Activated CD4-positive, alpha-beta T cell treated with anti-CD3 and anti-CD28 coated beads, Interleukin-2, amount 50 U/mL, for 24 hours (primary cell): Measurements from ENCODE around the gene PTGIR.

Experiments used
- DNase-seq, 2 donors: peaks; one replicate each; pipeline ENCODE4 v3.0.0-alpha.2; 2020; ENCODE audit warnings: low read depth in 1 of 2, low spot score in 1 of 2

Gene PTGIR

GRCh38 chr19:46624958-46625661 is at the start of gene PTGIR:
TSS of gene PTGIR (minus strand) at chr19:46625089. CDS start at chr19:46624225, 864 bp downstream.
- no peak for DNase-seq

DNA sequence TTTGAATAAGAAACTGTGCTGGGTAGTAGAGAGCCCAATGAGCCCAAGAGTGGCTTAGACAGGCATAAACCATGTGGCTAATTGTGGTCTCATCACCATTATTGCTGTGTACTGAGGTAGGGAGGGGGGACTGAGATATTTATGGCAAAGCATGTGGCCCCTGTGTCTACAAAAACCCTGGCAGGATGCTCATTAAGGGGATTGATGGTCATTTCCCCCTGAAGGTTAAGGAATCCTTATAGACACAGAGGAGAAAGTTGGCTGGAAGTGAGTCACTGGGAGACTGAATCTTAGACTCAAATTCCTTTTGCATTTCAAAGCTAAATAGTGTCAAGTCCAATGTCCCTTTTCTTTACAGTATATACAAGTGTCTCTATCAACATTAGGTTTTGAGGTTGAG is 45.9 kb upstream of the PTGIR start:
- no peak for DNase-seq

DNA sequence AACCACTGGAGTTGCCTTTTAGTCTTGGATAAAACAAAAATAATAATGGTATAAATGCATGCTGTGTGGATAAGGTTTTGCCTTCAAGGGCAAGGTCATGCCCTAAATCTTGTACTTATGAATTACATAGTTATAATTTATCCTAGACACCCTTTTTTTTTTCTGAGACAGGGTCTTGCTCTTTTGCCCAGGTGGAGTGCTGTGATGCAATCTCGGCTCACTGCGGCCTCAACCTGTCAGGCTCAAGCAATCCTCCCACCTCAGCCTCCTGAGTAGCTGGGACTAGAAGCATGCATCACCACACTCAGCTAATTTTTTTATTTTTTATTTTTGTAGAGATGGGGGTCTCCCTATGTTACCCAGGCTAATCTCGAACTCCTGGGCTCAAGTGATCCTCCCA is 43.8 kb upstream of the PTGIR start:
- no peak for DNase-seq

- DNase-seq: no peak
These were observed 40.2 kb upstream of the PTGIR start for GRCh38 chr19:46665072-46665471.

GRCh38 chr19:46661735-46662592 is 37.1 kb upstream of the PTGIR start:
- peak; percentile 57 to 67 for DNase-seq

GRCh38 chr19:46661020-46661731 is 36.3 kb upstream of the PTGIR start, which contains the start of gene DACT3:
TSS of gene DACT3 (minus strand) at chr19:46661182. CDS start at chr19:46661064, 118 bp downstream.
- DNase-seq: peak; percentile 99 to 100

GRCh38 chr19:46660551-46661019 is 35.7 kb upstream of the PTGIR start:
- DNase-seq: no peak

DNA sequence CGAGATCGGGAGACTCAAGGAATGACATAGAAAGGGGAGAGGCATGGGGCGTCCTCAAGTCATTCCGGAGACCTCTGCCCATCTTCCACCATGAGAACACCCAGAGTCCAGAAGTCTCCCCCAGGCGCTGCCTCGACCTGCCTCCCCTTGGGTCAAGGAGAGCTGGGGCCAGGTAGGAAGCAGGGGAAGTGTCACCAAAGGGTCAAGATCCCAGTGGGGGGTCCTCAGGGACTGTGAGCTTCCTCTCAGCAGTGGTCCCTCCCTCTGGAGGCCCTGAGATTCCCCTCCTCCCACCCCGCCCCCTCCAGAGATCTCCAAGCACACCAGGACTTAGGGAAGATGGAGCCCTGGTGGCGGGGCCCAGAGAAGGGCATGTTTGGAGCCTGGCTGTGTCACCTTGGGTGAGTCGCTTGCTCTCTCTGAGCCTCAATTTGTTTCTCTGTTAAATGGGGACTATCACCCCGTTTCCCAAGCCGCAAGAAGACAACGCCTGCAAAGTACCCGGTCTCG is 35.2 kb upstream of the PTGIR start:
- no peak for DNase-seq

GRCh38 chr19:46659151-46660007 is 34.5 kb upstream of the PTGIR start:
- no peak for DNase-seq

GRCh38 chr19:46656541-46656940 is 31.7 kb upstream of the PTGIR start:
- no peak for DNase-seq

DNA sequence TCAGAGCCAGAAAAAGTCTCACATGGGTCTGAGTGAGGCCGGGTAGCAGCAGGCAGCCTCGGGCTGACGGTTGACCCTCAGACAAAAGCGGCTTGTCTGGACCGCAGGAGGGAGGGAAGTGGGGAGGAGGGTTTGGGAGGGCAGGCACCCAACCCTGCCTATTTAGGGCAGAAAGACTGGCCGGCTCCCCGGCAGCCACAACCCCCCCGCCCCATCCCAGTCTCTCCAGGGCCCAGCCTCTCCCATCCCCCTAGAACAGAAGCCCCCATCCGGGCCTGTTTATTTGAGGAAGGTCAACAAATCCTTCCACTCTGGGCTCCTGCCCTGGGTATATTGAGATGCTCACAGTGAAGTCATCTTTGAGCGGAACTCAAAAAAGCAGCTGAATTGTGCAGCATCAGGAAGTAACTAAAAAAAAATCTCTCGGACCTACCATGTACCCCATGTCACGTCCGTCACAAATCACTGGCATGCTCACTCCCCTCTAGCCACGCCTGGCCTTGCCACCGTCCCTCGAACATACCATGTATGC is 29.8 kb upstream of the PTGIR start:
- DNase-seq: no peak

- DNase-seq: no peak
These were observed 25.6 kb upstream of the PTGIR start for GRCh38 chr19:46650445-46650844.

DNA sequence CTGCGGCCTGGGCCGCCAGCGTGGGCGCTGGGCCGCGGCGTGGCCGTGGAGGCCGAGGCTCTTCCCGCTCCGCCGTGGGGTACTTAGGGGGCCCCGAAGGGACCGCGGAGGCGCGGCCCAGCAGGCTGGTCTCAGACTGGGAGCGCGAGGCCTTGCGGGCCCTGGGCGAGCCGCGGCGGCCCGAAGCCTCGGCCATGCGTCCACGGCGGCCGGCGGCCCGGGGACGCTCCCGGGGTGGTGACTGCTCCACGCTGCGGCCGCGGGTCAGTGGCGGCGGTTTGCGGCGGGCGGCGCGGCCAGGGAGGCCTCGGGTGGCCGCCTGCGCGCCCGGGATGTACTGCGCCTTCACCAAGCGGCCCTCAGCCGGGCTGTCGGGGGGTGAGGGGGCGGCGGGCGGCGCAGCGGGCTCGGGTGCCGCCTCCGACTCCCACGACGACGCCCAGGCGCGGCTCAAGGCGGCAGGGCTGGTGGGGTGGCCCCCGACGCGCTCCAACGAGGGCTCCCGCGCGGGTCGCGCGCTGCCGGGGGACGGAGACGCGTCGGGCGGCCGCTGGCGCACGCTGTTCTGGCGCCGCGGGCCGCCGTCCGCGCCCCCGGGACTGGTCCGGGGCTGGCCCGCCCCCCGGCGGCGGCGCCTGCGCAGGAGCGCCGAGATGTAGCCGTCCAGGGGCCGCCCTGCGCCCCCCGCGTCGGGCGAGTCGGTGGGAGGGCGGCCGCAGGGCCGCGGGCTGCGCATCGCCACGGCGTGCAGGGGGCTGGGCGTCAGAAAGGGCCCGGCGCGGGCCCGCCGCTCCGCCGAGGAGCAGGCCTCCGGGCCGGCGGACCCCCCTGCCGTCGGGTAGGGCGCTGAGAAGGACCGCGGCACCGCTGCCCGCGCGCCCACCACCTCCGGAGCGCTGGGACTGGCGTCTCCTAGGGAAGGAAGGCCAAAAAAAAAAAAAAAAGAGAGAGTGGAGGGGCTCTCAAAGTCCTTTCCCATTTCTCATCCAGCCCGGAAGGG is 24.4 kb upstream of the PTGIR start:
- DNase-seq: no peak

DNA sequence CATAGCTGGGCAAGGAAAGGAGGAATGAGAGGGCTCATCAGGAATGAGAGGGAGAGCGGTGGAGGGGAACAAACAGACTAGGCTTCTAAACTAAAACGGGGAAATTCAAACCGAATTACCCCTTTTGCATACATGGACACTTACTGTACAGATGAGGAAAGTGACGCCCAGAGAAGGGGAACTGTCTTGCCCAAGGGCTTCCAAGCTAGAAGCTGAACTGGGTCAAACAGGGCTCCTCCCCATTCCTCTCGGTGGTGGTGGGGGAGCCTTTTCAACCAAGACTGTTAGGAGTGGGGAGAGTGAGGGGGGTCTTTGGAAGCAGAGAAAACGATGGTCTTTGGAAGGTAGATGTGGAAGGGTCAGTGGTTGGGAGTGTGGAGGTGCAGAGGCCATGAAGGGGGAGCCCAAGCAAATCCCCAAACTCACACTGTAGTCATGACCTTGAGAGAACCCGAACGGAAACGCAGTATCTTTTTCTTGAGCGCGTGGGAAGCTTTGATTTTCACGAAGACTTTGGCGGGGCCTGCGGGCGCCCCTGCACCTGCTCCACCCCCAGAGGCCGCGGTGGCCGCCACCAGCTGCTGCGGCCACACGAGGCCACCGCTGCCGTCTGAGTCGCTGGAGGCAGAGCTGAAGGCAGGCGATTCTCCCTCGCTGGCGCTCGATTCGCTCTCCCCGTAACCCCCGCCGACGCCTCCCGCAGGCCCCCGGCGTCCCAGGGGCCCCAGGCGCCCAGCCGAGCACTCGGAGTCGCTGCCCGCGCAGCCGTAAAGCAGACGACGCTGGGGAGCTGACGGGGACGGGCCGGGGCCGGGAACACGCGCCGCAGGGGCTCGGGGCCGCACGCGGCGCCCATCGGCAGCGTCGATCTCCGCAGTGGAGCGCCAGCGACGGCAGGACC is 23.4 kb upstream of the PTGIR start:
- no peak for DNase-seq

DNA sequence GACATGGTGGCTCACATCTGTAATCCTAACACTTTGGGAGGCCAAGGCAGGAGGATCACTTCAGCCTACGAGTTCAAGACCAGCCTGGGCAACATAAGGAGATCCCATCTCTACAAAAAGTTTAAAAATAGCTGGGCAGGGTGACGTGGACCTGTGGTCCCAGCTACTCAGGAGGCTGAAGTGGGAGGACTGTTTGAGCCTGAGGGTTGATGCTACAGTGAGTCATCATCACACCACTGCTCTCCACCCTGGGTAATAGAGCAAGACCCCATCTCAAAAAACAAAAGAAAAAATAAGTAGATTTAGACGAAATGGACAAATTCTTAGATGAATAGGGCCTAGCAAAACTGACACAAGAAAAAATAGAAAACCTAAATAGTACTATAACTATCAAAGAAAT is 21.5 kb upstream of the PTGIR start:
- DNase-seq: no peak

DNA sequence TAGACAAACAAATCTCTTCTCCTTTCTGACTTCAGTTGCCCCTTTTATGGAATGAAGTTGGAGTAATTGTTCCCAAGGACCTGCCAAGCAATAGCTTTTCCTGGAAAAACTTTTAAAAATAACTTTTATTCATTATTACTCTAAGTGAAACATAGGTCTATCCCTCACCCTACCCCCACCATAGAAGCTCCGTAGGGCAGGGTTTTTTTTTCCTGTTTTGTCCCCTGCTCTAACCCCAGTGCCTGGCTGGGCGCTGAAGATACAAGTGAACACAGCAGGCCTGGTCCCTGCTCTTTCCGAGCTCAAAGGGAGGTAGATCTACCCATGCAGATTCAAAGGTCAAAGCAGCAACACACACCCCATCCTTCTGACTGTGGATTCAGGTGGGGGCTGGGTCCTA is 19.8 kb upstream of the PTGIR start:
- DNase-seq: no peak

GRCh38 chr19:46640656-46641055 is 15.8 kb upstream of the PTGIR start:
- DNase-seq: no peak
